Measurements from ENCODE around the gene ZKSCAN8.

DNA sequence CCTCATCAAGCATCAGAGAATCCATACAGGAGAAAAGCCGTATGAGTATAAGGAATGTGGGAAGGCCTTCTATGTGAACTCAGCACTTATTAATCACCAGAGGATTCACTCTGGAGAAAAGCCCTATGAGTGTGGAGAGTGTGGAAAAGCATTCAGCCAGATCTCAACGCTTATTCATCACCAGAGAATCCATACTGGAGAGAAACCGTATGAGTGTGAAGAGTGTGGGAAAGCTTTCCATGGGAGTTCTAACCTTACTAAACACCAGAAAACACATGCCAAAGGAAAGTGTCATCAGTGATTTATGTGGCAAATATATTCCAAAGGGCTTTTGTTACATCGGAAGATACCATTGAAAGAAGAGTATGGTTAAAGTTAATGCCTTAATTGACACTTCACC lies 25.4 kb downstream of the ZKSCAN8 start:
- TF ChIP-seq POLR2AphosphoS5 (IDR thresholded peaks at IDR 0.05; ENCODE audit: low read depth, low read length) = no peak
- TF ChIP-seq GABPA (IDR thresholded peaks at IDR 0.05; ENCODE audit: low read depth) = no peak
- TF ChIP-seq, protein P1, sequence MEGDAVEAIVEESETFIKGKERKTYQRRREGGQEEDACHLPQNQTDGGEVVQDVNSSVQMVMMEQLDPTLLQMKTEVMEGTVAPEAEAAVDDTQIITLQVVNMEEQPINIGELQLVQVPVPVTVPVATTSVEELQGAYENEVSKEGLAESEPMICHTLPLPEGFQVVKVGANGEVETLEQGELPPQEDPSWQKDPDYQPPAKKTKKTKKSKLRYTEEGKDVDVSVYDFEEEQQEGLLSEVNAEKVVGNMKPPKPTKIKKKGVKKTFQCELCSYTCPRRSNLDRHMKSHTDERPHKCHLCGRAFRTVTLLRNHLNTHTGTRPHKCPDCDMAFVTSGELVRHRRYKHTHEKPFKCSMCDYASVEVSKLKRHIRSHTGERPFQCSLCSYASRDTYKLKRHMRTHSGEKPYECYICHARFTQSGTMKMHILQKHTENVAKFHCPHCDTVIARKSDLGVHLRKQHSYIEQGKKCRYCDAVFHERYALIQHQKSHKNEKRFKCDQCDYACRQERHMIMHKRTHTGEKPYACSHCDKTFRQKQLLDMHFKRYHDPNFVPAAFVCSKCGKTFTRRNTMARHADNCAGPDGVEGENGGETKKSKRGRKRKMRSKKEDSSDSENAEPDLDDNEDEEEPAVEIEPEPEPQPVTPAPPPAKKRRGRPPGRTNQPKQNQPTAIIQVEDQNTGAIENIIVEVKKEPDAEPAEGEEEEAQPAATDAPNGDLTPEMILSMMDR (IDR thresholded peaks at IDR 0.05) = no peak
- TF ChIP-seq FOXM1 (IDR thresholded peaks at IDR 0.05; ENCODE audit: low read depth) = no peak
- TF ChIP-seq EZH2phosphoT487 (IDR thresholded peaks at IDR 0.05; ENCODE audit: borderline replicate concordance, low read depth) = no peak
- no peak for TF ChIP-seq SIN3A (IDR thresholded peaks at IDR 0.05; ENCODE audit: borderline replicate concordance, low read depth, low read length)
- no peak for TF ChIP-seq ELF1 (IDR thresholded peaks at IDR 0.05)
- TF ChIP-seq, protein P2, sequence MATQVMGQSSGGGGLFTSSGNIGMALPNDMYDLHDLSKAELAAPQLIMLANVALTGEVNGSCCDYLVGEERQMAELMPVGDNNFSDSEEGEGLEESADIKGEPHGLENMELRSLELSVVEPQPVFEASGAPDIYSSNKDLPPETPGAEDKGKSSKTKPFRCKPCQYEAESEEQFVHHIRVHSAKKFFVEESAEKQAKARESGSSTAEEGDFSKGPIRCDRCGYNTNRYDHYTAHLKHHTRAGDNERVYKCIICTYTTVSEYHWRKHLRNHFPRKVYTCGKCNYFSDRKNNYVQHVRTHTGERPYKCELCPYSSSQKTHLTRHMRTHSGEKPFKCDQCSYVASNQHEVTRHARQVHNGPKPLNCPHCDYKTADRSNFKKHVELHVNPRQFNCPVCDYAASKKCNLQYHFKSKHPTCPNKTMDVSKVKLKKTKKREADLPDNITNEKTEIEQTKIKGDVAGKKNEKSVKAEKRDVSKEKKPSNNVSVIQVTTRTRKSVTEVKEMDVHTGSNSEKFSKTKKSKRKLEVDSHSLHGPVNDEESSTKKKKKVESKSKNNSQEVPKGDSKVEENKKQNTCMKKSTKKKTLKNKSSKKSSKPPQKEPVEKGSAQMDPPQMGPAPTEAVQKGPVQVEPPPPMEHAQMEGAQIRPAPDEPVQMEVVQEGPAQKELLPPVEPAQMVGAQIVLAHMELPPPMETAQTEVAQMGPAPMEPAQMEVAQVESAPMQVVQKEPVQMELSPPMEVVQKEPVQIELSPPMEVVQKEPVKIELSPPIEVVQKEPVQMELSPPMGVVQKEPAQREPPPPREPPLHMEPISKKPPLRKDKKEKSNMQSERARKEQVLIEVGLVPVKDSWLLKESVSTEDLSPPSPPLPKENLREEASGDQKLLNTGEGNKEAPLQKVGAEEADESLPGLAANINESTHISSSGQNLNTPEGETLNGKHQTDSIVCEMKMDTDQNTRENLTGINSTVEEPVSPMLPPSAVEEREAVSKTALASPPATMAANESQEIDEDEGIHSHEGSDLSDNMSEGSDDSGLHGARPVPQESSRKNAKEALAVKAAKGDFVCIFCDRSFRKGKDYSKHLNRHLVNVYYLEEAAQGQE (IDR thresholded peaks at IDR 0.05; ENCODE audit: low read depth, low read length) = no peak
- peak; percentile 45; the same call in 1 of the 2 replicates for TF ChIP-seq JUND (IDR thresholded peaks at IDR 0.05)
- TF ChIP-seq TAF1 (IDR thresholded peaks at IDR 0.05; ENCODE audit: borderline replicate concordance, low read depth, low read length) = no peak
- TF ChIP-seq, protein P3, sequence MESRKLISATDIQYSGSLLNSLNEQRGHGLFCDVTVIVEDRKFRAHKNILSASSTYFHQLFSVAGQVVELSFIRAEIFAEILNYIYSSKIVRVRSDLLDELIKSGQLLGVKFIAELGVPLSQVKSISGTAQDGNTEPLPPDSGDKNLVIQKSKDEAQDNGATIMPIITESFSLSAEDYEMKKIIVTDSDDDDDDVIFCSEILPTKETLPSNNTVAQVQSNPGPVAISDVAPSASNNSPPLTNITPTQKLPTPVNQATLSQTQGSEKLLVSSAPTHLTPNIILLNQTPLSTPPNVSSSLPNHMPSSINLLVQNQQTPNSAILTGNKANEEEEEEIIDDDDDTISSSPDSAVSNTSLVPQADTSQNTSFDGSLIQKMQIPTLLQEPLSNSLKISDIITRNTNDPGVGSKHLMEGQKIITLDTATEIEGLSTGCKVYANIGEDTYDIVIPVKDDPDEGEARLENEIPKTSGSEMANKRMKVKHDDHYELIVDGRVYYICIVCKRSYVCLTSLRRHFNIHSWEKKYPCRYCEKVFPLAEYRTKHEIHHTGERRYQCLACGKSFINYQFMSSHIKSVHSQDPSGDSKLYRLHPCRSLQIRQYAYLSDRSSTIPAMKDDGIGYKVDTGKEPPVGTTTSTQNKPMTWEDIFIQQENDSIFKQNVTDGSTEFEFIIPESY (IDR thresholded peaks at IDR 0.05; ENCODE audit: borderline replicate concordance, low read depth) = no peak
- TF ChIP-seq RFX5 (IDR thresholded peaks at IDR 0.05; ENCODE audit: low read length) = no peak
- no peak for TF ChIP-seq NFIC (IDR thresholded peaks at IDR 0.05; ENCODE audit: borderline replicate concordance)
- TF ChIP-seq, protein P4, sequence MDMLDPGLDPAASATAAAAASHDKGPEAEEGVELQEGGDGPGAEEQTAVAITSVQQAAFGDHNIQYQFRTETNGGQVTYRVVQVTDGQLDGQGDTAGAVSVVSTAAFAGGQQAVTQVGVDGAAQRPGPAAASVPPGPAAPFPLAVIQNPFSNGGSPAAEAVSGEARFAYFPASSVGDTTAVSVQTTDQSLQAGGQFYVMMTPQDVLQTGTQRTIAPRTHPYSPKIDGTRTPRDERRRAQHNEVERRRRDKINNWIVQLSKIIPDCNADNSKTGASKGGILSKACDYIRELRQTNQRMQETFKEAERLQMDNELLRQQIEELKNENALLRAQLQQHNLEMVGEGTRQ (IDR thresholded peaks at IDR 0.05; ENCODE audit: borderline replicate concordance, low read depth, low read length) = no peak

All from SK-N-SH (cell line).